ENCODE measurements around the gene CENPA.
"Not testable (repeated sequence)": the region's sequence is repeated elsewhere in the genome, so short reads cannot be mapped to it uniquely, and the experiment has no call there.

CENPA gene

DNA sequence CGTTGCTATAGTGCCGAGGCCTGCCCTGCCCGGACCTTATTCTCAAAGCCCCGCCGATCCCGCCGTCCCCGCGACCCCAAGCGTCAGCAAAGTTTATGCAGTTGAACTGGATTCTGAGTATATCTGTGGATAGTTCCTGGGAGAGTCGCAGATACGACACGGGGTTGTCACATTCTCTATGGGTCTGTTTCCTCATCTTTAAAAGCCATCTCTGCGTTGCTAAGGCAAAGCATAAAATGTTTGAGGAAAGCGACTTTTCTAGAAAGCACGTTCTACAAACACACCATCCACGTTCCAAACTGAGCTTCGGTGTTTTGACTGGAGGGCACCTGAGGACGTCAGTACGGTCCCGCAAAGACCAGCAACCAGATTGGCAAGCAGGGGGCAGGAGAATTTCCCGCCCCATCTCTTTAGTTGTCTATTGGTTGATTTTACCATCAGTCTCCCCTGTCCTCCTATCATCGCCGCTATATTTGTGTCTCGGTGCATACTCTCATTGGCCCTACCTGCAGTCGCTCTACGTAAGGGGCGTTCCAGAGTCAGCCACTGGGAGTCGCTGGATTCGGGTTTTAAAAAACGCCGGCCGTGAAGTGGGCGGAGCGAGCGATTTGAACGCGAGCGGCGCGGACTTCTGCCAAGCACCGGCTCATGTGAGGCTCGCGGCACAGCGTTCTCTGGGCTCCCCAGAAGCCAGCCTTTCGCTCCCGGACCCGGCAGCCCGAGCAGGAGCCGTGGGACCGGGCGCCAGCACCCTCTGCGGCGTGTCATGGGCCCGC, at the start of gene CENPA:
Gene CENPA, plus strand, starts transcription at position 626 of the 776 bp plus-strand sequence. Its CDS starts 141 bp downstream, at position 767.
- peak; percentile 97 for DNase-seq (ENCODE audit: low spot score)

DNA sequence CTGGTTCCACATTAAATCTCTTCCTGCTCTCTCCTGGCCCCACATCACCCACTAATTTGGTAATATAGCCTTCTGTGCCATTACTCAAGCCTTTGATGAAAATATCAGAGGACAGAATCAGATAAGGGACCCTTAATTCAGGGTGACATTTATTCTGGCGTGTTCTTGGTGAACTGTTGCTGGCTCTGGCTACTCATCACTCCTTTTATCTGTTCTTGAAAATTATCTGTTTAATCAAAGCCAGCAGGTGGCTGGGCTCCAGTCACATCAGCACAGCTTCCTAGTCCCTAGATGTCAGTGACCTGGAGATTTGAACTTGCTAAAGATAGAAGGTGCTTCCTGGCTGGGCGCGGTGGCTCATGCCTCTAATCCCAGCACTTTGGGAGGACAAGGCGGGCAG, 48.6 kb upstream of the CENPA start:
- DNase-seq (ENCODE audit: low spot score) = no peak

DNA sequence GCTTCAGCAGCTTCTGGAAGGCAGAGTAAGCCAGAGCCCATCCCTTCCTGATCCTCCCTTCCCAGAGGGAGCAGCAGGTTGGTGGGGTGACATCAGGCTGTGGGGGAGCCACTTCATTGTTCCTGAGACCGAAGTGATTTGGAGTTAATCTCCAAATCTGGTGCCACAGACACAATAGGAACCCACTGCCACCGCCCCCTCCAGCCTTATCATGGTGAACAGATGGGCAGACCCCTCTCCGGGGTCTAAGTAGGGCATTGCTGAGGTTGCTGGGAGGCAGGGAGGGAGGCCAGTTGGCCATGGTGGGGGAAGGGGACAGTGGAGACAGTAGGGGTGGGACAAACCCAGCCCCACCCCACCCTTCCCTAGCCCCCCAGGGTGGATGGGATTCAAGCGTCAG, 47.4 kb upstream of the CENPA start:
- no peak for DNase-seq (ENCODE audit: low spot score)

GRCh38 chr2:26739514-26739913, 46.3 kb upstream of the CENPA start:
- DNase-seq (ENCODE audit: low spot score) = no peak

DNA sequence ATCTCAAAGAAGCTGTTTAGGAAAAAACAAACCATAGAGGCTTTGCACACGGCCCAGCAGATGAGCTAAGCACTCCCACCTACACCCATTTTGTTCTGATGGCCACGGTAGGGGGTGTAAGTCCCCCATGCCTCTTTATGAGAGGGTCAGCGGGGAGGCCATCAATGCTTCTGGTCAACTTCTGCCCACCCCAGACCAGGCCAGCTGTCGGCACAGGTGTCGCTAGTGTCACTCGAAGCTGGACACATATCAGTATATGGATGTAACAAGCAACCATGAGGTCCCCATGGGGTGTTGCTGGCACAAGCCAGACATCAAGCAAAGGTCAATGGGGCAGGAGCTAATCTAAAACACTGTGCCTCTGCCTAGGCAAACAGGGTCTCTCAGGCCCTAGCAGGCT, 45.5 kb upstream of the CENPA start:
- no peak for DNase-seq (ENCODE audit: low spot score)

DNA sequence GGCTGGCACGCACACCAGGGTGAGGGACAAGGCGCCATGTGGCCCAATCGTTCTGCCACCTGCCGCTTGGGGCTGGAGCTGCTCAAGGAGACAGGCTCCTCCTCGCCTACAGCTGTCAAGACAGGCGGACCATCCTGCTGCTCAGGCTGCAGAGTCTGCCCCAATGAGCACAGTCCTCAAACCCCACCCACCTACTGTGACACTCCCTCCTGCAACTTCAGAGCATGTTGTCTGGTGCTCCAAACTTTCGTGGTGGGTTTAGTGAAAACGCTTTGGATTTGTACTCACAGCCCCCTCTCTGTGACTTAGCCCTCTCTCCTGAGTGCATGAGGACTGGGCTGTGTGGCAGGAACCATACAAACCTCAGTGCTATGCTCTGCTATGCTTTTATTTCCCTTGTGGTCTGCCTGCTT, 45.0 kb upstream of the CENPA start:
- no peak for DNase-seq (ENCODE audit: low spot score)

DNA sequence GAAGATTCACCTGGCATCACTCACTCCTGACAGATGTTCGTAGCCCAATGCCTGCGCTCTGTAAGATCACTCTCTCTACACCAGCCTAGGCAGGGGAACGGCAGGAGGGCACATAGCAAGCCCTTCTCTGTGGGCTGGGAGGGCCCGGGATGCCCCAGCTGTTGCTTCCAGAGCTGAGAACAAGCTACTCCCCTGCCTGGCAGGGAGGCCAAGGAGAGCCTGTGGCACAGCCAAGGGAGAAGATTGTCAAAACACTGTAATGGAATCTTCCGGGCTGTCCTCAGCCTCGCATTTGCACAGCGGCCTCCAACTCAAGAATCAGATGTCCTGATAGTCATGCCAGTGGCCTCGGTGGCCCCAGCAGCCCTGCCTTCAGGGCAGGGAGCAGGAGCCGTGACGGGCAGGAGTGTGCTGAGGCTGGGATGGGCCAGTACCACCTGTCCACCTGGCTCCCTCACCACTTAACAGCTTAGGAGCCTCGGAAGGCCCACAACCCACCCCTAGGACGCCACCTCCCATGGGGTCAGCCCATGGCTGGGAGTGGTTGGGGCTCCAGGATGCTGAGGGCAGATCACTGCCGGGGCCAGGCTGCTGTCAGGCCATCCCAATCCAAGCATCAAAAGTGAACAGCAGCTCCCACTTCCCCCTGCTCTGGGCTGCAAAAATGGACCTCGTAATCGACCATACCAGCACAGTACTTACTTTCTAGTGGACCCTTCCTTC, 43.6 kb upstream of the CENPA start:
- DNase-seq (ENCODE audit: low spot score) = no peak

GRCh38 chr2:26743852-26744251, 42.0 kb upstream of the CENPA start:
- no peak for DNase-seq (ENCODE audit: low spot score)

DNA sequence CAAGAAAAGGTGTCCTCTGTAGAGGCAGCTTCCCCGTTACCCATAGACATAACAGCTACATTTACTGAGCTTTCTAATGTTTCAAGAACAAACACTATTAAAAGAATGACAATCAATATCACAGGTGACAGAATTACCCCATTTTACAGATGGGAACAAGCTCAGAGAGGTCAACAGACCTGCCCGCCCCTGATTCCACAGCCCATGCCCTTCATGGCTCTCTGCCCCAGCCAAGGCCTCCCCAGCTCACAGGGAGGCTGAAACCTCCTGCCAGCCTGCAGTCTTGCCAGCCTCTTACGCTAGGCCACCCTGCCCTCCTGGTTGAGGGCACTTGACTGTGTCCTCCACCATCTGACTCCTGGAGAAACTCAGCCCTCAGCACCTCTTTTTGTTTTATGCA, 40.9 kb upstream of the CENPA start:
- DNase-seq (ENCODE audit: low spot score) = no peak

DNA sequence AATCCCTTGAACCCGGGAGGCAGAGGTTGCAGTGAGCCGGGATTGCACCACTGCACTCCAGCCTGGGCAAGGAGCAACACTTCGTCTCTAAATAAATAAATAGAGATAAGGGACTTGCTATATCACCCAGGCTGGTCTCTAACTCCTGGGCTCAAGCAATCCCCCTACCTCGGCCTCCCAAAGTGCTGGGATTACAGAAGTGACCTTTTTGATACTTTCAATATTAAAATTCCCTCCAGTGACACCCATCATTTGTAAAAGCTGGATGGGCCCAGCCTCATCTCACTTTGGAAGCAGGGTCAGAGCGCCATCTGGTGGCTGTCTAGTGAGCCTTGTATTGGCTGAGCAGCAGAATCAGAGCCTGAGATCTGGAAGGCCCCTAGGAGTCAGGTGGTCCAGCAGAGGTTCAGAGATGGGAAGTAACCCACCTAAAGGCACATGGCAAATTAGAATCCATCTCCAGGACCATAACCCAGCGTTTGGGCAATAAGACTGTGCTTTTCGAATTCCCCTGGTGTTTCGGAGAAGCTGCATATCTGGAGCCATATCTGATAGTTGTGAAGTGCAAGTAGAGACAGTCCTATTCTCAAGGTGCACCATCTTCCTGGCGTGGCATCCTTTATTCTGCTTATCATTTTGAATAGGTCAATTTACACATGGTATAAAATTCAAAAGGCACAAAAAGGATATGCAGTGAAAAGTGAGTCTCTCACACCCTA, 40.1 kb upstream of the CENPA start:
- peak; percentile 65 for DNase-seq (ENCODE audit: low spot score)

DNA sequence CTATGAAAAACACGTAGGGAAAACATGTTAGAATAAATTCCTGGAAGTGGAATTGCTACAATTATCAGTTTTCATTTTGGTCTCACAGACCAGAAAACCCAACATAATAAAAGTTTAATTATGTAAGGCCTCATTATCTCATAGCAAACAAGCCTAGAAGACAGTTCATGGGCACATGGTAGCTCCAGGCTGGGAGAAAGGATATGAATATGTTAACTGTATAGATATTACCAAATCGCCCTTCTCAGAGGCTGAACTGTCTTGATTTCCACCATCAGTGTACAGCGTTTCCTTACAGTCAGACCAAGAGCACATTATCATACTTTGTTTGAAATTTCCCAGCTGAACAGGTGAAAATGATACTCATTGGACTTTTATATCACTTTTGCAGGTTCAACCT, 38.9 kb upstream of the CENPA start:
- no peak for DNase-seq (ENCODE audit: low spot score)

- not testable (repeated sequence) for DNase-seq (ENCODE audit: low spot score)
These were observed 36.0 kb upstream of the CENPA start for GRCh38 chr2:26749787-26750420.

DNA sequence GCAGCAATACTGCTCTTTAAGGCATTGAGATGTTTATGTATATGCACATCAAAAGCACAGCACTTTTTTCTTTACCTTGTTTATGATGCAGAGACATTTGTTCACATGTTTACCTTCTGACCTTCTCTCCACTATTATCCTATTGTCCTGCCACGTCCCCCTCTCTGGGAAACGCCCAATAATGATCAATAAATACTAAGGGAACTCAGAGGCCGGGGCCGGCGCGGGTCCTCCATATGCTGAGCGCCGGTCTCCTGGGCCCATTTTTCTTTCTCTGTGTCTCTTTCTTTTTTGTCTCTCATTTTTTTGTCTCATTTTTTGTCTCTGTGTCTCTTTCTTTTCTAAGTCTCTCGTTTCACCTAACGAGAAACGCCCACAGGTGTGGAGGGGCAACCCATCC, 35.4 kb upstream of the CENPA start:
- not testable (repeated sequence) for DNase-seq (ENCODE audit: low spot score)

DNA sequence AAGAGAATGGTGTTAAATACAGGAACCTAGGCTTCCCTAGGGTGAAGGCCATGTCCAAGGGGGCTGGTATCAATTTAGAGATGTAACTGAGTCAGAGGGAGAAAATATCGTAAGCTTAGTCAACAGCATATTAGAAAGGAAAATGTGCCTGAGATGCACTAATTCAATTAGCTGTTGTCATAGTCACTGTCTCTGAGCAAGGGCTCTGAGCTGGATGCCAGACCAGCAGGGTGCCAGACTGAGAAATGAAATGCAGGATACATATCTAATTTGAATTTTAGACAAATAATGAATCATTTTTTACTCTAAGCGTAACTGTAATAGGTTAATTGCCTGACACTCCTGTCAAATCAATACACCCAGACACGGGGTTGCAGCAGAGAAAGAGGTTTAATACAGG, 33.2 kb upstream of the CENPA start:
- no peak for DNase-seq (ENCODE audit: low spot score)

GRCh38 chr2:26754539-26754938, 31.3 kb upstream of the CENPA start:
- DNase-seq (ENCODE audit: low spot score) = no peak

- no peak for DNase-seq (ENCODE audit: low spot score)
These were observed 30.7 kb upstream of the CENPA start for GRCh38 chr2:26754972-26755670.

- no peak for DNase-seq (ENCODE audit: low spot score)
These were observed 29.5 kb upstream of the CENPA start for GRCh38 chr2:26756337-26756736.

DNA sequence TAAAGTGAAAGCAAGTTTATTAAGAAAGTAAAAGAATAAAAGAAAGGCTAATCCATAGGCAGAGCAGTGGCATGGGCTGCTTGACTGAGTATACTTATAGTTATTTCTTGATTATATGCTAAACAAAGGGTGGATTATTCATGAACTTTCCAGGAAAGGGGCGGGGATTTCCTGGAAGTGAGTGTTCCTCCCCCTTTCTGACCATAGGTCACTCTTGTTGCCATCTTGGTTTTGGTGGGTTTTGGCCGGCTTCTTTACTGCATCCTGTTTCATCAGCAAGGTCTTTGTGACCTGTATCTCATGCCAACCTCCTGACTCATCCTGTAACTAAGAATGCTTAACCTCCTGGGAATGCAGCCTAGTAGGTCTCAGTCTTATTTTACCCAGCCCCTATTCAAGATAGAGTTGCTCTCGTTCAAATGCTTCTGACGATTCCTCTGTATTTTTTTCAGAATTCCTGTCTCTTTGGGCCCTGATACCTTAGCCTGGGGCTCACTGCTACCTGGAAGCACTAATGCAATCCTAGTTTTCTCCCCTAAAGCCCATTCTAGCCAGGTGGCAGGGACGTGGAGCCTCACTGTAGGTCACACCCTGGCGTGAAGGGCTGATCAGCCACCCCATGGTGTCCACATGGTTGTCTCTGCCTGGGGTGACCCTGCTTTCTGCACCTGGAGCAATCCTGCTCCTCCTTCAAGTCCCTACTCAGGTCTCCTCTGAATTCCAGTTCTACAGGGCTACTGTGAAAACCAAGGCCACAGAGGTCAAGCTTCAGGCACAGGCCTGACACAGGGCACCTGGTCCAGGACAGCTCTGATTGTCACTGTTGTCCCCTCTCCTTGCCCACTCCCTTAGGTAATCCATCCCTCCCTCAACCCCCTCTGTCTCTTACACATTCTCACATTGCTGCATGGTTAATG, 27.7 kb upstream of the CENPA start:
- no peak for DNase-seq (ENCODE audit: low spot score)

DNA sequence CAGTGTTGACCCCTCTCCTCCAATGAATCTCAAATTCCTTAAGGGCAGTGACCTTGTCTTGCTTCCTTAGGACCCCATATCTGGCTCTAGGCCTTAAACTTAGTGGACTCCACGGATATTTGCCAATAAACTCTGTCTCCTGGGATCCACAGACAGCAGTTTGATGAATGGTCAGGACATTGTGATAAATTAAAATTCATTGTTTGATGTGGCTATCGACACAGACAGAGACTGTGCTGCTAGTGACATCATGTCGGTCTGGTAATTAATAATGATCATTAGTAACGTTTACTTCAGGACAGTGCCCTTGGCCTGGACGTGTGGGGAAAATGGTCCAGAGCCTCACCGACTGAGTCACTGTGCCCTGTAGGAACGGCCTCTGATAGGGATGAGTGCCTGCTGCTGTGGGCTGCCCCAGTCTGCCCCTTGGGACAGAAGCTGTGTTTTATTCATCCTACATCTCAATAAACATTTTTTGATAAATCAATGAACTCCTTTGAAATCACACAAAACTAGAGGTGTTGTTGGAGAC, 27.0 kb upstream of the CENPA start:
- no peak for DNase-seq (ENCODE audit: low spot score)

DNA sequence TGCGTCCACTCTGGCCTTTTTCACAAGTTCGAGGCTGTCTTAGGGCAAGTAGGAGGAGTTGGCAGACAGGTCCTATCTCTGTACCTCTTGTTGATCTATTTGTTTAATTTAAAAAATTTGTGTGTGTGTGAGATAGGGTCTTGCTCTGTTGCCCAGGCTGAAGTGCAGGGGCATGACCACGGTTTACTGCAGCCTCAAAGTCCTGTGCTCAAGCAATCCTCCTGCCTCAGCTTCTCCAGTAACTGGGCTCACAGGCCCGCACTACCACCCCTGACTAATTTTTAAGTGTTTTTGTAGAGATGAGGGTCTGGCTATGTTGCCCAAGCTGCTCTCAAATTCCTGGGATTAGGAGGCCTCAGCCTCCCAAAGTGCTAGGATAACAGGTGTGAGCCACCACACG, 26.0 kb upstream of the CENPA start:
- DNase-seq (ENCODE audit: low spot score) = no peak
